ENCODE results near the gene NLGN2.

- TF ChIP-seq USF1 (IDR thresholded peaks at IDR 0.05) (no peak), NFIC (IDR thresholded peaks at IDR 0.05) (no peak), TAF1 (IDR thresholded peaks at IDR 0.05; ENCODE audit: low read depth) (no peak), MAX (IDR thresholded peaks at IDR 0.05) (no peak), CEBPB (IDR thresholded peaks at IDR 0.05) (no peak), RAD21 (IDR thresholded peaks at IDR 0.05; ENCODE audit: low read depth) (no peak)
Measured at GRCh38 chr17:7370853-7371252, 36.8 kb upstream of the NLGN2 start.
